Measurements from ENCODE around the gene UBTD1.
"Not testable (repeated sequence)": the region's sequence is repeated elsewhere in the genome, so short reads cannot be mapped to it uniquely, and the experiment has no call there.

Gene UBTD1

DNA sequence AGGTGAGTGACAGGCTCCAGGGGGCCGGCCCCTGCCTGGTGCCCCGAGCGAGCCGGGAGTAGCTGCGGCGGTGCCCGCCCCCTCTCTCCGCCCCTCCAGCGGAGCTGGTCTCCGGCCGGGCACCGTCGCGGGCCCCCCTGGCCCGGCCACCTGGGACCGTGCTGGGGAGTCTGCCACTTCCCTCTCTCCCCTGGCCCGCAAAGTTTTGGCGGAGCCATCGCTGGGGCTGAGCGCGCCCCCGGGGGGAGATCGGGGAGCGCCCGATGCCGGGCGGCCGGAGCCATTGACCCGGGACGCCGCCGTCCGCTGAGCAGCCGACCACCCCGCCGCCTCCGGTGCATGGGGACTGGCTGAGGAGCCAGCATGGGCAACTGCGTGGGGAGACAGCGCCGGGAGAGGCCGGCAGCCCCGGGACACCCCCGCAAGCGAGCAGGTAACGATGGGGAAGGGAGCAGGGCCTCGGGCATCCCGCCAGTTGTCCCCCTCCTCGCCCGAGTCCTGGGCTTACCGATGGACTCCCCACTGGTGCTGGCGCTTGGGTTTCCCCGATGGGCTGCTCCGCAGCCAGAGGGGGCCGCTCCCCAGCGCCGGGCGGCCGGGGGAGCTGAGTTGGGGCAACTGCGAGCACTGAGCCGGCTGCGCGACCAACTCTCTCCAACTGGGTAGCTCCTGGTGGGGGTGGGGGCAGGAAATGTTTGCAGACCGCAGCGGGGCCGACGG lies at the start of gene UBTD1:
Gene UBTD1, plus strand, starts transcription at position 84 of the 720 bp plus-strand sequence. Its CDS starts 280 bp downstream, at position 364.
- FAIRE-seq: no peak
- peak; percentile 59 for DNase-seq (ENCODE audit: low spot score)

GRCh38 chr10:97450828-97451227 lies 47.9 kb upstream of the UBTD1 start:
- FAIRE-seq (no peak), DNase-seq (ENCODE audit: low spot score) (no peak)

DNA sequence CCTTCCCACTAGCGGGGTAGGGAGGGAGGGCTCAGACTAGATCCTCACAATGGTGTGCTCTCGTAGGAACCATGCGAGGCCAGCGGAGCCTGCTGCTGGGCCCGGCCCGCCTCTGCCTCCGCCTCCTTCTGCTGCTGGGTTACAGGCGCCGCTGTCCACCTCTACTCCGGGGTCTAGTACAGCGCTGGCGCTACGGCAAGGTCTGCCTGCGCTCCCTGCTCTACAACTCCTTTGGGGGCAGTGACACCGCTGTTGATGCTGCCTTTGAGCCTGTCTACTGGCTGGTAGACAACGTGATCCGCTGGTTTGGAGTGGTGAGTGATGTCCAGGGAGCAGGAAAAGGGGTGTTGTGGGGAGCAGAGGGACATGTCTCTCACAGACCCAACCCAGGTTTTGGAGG lies 47.1 kb upstream of the UBTD1 start:
- no peak for FAIRE-seq
- no peak for DNase-seq (ENCODE audit: low spot score)

DNA sequence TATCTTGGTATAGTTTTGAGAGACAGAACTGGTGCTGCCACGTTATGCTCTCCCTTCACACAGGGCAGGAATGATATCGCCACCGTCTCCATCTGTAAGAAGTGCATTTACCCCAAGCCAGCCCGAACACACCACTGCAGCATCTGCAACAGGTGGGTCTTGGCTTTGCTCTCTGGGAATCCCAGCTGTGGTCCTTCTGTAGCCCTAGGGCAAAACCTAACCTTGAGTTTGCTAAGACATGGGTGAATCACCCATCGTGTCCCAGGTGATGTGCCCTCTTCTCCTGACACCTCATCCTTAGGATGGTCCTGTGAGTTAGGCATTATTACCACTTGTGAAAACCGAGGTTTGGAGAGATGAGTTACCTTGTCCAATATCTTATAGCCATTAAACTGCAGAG lies 46.4 kb upstream of the UBTD1 start:
- no peak for FAIRE-seq
- no peak for DNase-seq (ENCODE audit: low spot score)

DNA sequence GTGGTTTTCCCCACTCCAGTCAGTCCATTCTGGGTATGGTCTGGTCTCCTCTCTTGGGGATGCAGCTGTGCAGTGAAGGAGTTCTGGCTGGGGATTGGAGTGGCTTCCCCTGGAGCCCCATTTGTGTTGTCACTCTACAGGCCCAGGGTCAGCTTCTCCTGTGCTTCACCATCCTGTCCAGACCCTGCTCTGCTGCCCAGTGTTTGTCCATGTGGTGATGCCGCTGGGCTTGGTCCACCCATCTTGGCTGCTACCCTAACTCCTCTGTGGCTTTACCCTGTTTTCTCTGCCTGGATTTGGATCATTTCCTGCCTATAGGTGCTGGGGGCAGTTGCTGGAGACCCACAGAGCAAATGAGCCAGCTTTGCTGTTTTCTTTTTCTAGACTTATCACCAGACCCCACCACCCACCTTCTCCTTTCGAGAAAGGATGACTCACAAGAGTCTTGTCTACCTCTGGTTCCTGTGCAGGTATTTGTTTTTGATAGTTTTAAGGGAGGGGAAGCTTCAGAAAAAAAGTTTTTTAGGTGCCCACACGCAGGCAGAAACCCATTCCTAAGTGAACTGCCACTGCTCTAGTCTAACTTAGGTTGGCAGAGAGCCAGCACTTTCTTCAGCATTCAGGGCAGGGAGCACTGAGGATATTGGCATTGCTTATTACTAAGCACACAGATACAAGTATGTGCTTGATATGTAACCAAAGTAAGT lies 44.2 kb upstream of the UBTD1 start:
- FAIRE-seq (no peak), DNase-seq (ENCODE audit: low spot score) (no peak)

DNA sequence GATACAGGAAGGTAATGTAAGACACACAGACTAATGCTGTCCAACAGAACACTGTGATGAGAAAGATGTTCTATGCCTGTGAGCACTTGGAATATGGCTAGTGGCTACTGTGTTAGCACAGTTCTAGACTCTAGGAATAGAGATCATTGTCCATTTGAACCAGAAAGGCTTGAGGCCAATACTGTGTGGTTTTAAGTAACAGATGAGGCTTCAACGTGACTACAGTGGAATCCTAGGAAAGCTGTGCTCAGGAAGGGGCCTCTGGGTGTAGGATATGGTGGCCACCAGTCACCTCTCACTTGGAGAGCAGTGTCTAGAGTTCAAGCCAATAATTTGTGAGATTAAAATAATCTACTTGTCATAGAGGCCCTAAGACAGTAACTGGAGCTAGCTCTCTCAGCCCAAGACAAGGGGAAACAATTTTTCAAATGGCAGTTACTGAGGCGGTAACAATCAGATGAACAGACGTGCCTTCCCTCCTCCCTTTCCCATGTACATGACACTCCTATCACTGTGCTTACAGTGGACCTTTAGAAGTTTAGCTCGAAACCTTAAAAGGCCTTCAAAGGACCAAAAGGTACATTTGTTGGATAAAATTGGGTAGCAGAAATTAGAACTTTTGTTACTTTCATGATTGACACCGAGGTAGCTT lies 42.6 kb upstream of the UBTD1 start:
- FAIRE-seq (no peak), DNase-seq (ENCODE audit: low spot score) (no peak)

- FAIRE-seq: no peak
- DNase-seq (ENCODE audit: low spot score): no peak
Measured at GRCh38 chr10:97456686-97457065, 42.0 kb upstream of the UBTD1 start.

- DNase-seq (ENCODE audit: low spot score) (no peak), FAIRE-seq (no peak)
Measured at GRCh38 chr10:97459111-97459510, 39.6 kb upstream of the UBTD1 start.

DNA sequence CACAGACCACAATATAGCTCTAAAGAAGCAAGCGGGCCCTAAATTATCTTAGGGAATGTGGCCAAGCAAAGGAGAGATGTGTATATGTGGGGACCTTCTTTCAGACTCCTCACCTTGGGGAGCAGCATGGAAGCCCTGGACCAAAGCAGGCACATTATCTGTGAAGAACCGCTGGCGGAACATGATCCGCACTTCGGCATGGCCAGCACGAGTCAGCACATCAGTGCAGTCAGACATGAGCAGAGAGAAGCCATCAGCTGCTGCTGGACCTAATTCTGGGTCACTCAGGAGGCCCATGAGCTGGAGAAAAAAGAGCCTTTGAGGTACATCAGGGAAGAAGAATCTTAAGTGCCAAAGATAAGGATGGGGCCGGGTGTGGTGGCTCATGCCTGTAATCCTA lies 38.8 kb upstream of the UBTD1 start:
- FAIRE-seq (no peak), DNase-seq (ENCODE audit: low spot score) (no peak)

DNA sequence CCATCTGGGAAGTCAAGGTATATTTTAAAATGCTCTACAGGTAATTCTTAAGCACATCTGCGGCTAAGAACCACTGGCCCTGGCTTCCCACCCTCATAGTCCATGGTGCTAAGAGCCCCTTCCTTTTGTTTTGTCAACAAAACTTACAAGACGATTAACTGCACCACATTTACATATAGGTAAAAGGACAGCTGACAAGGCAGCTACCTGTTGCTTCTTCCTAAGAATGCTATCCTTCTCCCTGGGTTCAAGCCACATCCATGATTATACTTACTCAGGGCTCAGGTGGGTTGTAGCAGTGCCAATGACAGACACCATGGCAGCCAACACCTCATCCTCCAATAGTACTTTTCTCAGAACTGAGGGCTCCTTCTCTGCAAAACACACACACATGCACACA lies 36.4 kb upstream of the UBTD1 start:
- DNase-seq (ENCODE audit: low spot score) (no peak), FAIRE-seq (no peak)

- peak; percentile 53 for DNase-seq (ENCODE audit: low spot score)
- FAIRE-seq: no peak
Measured at GRCh38 chr10:97463363-97464132, 35.2 kb upstream of the UBTD1 start.

GRCh38 chr10:97464226-97464625 lies 34.5 kb upstream of the UBTD1 start:
- FAIRE-seq (no peak), DNase-seq (ENCODE audit: low spot score) (no peak)

GRCh38 chr10:97465982-97466381 lies 32.7 kb upstream of the UBTD1 start:
- DNase-seq (ENCODE audit: low spot score) (no peak), FAIRE-seq (no peak)

DNA sequence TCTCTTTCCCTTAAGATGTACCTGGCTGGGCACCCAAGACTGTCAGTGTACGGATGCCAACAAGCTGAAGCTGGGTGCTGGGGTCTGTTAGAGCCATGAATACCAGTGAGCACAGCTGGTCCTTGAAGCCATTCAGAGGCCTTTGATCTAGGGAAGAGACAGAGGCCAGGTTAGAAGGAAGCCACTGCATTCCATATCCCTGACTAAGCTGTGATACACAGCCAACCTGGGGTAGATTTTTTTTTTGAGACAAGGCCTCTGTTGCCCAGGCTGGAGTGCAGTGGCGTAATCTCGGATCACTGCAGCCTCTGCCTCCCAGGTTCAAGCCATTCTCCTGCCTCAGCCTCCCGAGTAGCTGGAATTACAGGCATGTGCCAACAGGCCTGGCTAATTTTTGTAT lies 32.0 kb upstream of the UBTD1 start:
- DNase-seq (ENCODE audit: low spot score) (peak; percentile 76), FAIRE-seq (no peak)

GRCh38 chr10:97468162-97468561 lies 30.6 kb upstream of the UBTD1 start:
- peak; percentile 23 for DNase-seq (ENCODE audit: low spot score)
- FAIRE-seq: no peak

DNA sequence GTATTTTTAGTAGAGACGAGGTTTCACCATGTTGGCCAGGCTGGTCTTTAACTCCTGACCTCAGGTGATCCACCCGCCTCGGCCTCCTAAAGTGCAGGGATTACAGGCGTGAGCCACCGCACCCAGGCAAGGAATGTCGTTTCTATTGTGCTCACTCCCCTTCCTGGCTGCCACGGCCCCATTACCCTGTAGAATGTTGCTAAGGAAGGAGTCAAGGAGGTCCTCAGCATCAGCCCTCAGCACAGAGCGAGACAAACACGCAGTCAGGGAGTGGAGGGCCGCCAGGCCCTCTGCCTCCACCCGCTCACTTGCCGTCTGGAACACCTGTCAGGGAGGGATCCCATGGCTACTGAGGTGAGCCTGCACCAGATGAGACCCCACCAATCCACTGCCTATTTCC lies 29.9 kb upstream of the UBTD1 start:
- DNase-seq (ENCODE audit: low spot score); FAIRE-seq: not testable (repeated sequence)

DNA sequence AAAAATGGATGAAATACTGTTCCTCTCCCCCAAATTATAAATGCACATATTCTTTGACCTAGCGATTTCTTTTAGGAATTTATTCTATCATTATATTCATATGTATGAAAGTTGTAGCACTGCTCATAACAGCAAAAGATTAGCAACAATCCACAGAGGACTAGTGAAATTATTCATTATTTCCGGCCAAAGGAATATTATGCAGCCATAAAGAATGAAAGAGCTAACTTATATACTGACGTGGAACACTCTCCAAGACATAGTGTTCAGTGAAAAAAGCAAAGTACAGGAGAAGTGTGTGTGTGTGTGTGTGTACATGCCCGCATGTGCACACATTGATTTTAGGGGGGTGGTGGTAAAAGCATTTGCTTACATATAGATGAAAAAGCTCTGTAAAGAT lies 23.8 kb upstream of the UBTD1 start:
- DNase-seq (ENCODE audit: low spot score): no peak
- no peak for FAIRE-seq

- no peak for DNase-seq (ENCODE audit: low spot score)
- FAIRE-seq: no peak
Measured at GRCh38 chr10:97475936-97476594, 22.7 kb upstream of the UBTD1 start.

GRCh38 chr10:97479410-97479809 lies 19.3 kb upstream of the UBTD1 start:
- DNase-seq (ENCODE audit: low spot score); FAIRE-seq: not testable (repeated sequence)

DNA sequence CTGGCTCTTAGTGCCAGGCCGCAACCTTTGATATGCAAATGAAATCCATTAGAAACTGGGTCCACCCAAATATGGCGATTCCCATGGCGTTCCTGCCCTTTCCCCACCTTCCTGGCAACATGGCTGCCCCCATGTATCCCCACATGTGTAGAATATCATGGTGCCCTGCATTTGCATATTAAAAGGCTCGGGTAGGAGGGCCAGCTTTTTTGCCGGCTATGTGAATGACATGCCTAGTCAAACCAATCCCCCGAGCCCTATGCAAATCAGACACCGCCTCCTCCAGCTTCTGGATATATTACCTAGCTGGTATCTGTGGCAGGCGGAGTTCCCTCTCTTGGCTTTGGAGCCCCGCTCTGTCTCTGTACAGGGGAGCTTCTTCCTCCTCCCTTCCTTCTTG lies 18.8 kb upstream of the UBTD1 start:
- no peak for DNase-seq (ENCODE audit: low spot score)

GRCh38 chr10:97481071-97481470 lies 17.7 kb upstream of the UBTD1 start:
- DNase-seq (ENCODE audit: low spot score): no peak
- FAIRE-seq: no peak

More for the DNA sequence above, 18.8 kb upstream of the UBTD1 start:
- no peak for FAIRE-seq

Data from urothelium cell line (cell line).